ENCODE measurements around the gene WNT5B. TPM values are rescaled to one million over a fixed set of nuclear protein-coding genes. Genes with fewer than 3 reads are reported as not detected.

Gene WNT5B
- total RNA-seq, 2 donors from 2014 or later, result 2.3 to 3.1 TPM

GRCh38 chr12:1638203-1638602 lies 9.2 kb downstream of the WNT5B start:
- Histone ChIP-seq H3K9me3 (no peaks in the 10 kb centered on the region), H3K4me1 (ENCODE audit: control insufficient read depth in 1 of 2, low read depth in 2 of 2) (no peaks in the 10 kb centered on the region), H3K4me3 (no peak overlapping the region), H3K36me3 (no peaks in the 10 kb centered on the region), H3K27ac (no peak overlapping the region), H3K27me3 (replicated peaks; ENCODE audit: insufficient read depth) (no peaks in the 10 kb centered on the region)
- no peak for ATAC-seq (ENCODE audit: insufficient number of reproducible peaks, low FRiP score, low read depth)
- DNase-seq (ENCODE audit: low spot score), result no peak
- no peak for TF ChIP-seq CTCF (IDR thresholded peaks at IDR 0.05)

GRCh38 chr12:1639538-1639937 lies 10.5 kb downstream of the WNT5B start:
- Histone ChIP-seq H3K9me3 (no peaks in the 10 kb centered on the region), H3K4me3 (no peak overlapping the region), H3K27ac (no peak overlapping the region), H3K27me3 (replicated peaks; ENCODE audit: insufficient read depth) (no peaks in the 10 kb centered on the region), H3K4me1 (ENCODE audit: control insufficient read depth in 1 of 2, low read depth in 2 of 2) (peaks cover 7% of the 10 kb centered on the region in 2 donors), H3K36me3 (no peaks in the 10 kb centered on the region)
- no peak for DNase-seq (ENCODE audit: low spot score)
- no peak for ATAC-seq (ENCODE audit: insufficient number of reproducible peaks, low FRiP score, low read depth)
- no peak for TF ChIP-seq CTCF (IDR thresholded peaks at IDR 0.05)

- DNase-seq (ENCODE audit: low spot score) (no peak), ATAC-seq (ENCODE audit: insufficient number of reproducible peaks, low FRiP score, low read depth) (no peak)
- no peak overlapping the region for H3K27ac ChIP-seq
- no peak for TF ChIP-seq CTCF (IDR thresholded peaks at IDR 0.05)
- H3K27me3 ChIP-seq (replicated peaks; ENCODE audit: insufficient read depth), result no peaks in the 10 kb centered on the region
- H3K9me3 ChIP-seq, result no peaks in the 10 kb centered on the region
- H3K4me1 ChIP-seq (ENCODE audit: control insufficient read depth in 1 of 2, low read depth in 2 of 2), result peaks cover 11 to 14% of the 10 kb centered on the region in 2 donors
- no peaks in the 10 kb centered on the region for H3K36me3 ChIP-seq
- no peak overlapping the region for H3K4me3 ChIP-seq
Measured at GRCh38 chr12:1640328-1641234, 11.6 kb downstream of the WNT5B start.

GRCh38 chr12:1642513-1642912 lies 13.5 kb downstream of the WNT5B start:
- no peaks in the 10 kb centered on the region for H3K9me3 ChIP-seq
- H3K4me3 ChIP-seq, result no peak overlapping the region
- H3K27me3 ChIP-seq (replicated peaks; ENCODE audit: insufficient read depth), result no peaks in the 10 kb centered on the region
- ATAC-seq (ENCODE audit: insufficient number of reproducible peaks, low FRiP score, low read depth) (no peak), DNase-seq (ENCODE audit: low spot score) (no peak)
- no peaks in the 10 kb centered on the region for H3K36me3 ChIP-seq
- TF ChIP-seq CTCF (IDR thresholded peaks at IDR 0.05), result no peak
- H3K4me1 ChIP-seq (ENCODE audit: control insufficient read depth in 1 of 2, low read depth in 2 of 2), result peaks cover 11 to 14% of the 10 kb centered on the region in 2 donors
- no peak overlapping the region for H3K27ac ChIP-seq

GRCh38 chr12:1643043-1643442 lies 14.0 kb downstream of the WNT5B start:
- Histone ChIP-seq H3K27me3 (replicated peaks; ENCODE audit: insufficient read depth) (no peaks in the 10 kb centered on the region), H3K9me3 (no peaks in the 10 kb centered on the region), H3K36me3 (no peaks in the 10 kb centered on the region), H3K27ac (no peak overlapping the region), H3K4me1 (ENCODE audit: control insufficient read depth in 1 of 2, low read depth in 2 of 2) (peaks cover 11 to 14% of the 10 kb centered on the region in 2 donors), H3K4me3 (no peak overlapping the region)
- ATAC-seq (ENCODE audit: insufficient number of reproducible peaks, low FRiP score, low read depth), result no peak
- no peak for TF ChIP-seq CTCF (IDR thresholded peaks at IDR 0.05)
- no peak for DNase-seq (ENCODE audit: low spot score)

Measured in thoracic aorta (tissue), 2 donors.